ENCODE data around the gene NUP85.

GRCh38 chr17:75199886-75200618, 5.4 kb upstream of the NUP85 start:
- no peak for TF ChIP-seq CTCF (IDR thresholded peaks at IDR 0.05)
- TF ChIP-seq POLR2A (IDR thresholded peaks at IDR 0.05) = no peak
